Neural cell (in vitro differentiated cells): Measurements from ENCODE around the gene HGF. TPM values are rescaled to one million over a fixed set of nuclear protein-coding genes. Genes with fewer than 3 reads are reported as not detected.

ENCODE experiments used
- H2AFZ ChIP-seq: fragments of 200-600, 300-800 bp; sonication (generic), shearing (Covaris generic); 2 replicates; pipeline ENCODE4 v1.6.0; 2014; ENCODE audit warnings: low read depth, mild to moderate bottlenecking, antibody characterized with exemption, low read length, moderate library complexity
- H3F3A ChIP-seq: fragments of 200-600 bp; shearing (Covaris generic); 2 replicates; pipeline ENCODE4 v1.6.1; 2016; ENCODE audit warnings: mild to moderate bottlenecking, moderate library complexity, mixed read lengths, antibody characterized with exemption, low read length; ENCODE audit not compliant: insufficient read depth, poor library complexity, severe bottlenecking
- H3K27ac ChIP-seq: fragments of 200-600, 300-800 bp; sonication (generic), shearing (Covaris generic); 2 replicates; pipeline ENCODE4 v1.5.1; 2014; ENCODE audit warnings: mild to moderate bottlenecking, low read length, moderate library complexity
- H3K27me3 ChIP-seq: fragments of 300-800, 200-600 bp; sonication (generic), shearing (Covaris generic); 2 replicates; pipeline ENCODE4 v1.6.0; 2014; ENCODE audit warnings: mild to moderate bottlenecking, low read depth, low read length, moderate library complexity; ENCODE audit not compliant: insufficient read depth
- H3K36me3 ChIP-seq: fragments of 300-800, 200-600 bp; sonication (generic), shearing (Covaris generic); 2 replicates; pipeline ENCODE4 v1.5.1; 2014; ENCODE audit warnings: mild to moderate bottlenecking, antibody characterized with exemption, low read length, moderate library complexity; ENCODE audit not compliant: insufficient read depth
- H3K4me2 ChIP-seq: fragments of 300-800, 200-600 bp; sonication (generic), shearing (Covaris generic); 2 replicates; pipeline ENCODE4 v1.6.0; 2014; ENCODE audit warnings: mild to moderate bottlenecking, low read length
- H3K4me3 ChIP-seq: fragments of 300-800, 200-600 bp; sonication (generic), shearing (Covaris generic); 2 replicates; pipeline ENCODE4 v1.5.1; 2014; ENCODE audit warnings: mild to moderate bottlenecking, low read length, moderate library complexity
- H3K79me2 ChIP-seq: fragments of 200-600 bp; shearing (Covaris generic); replicated peaks from 2 replicates; pipeline ENCODE4 v1.6.0; 2014; ENCODE audit warnings: mild to moderate bottlenecking, low read length, moderate library complexity; ENCODE audit not compliant: insufficient read depth
- H3K9ac ChIP-seq: fragments of 300-800, 200-600 bp; sonication (generic), shearing (Covaris generic); 2 replicates; pipeline ENCODE4 v1.6.1; 2016; ENCODE audit warnings: mild to moderate bottlenecking, low read length, mixed read lengths
- H3K9me2 ChIP-seq: fragments of 200-600 bp; shearing (Covaris generic); 2 replicates; pipeline ENCODE4 v1.6.1; 2016; ENCODE audit warnings: mild to moderate bottlenecking, low read length, mixed read lengths; ENCODE audit not compliant: insufficient read depth
- H3K9me3 ChIP-seq: fragments of 200-600, 300-800 bp; sonication (generic), shearing (Covaris generic); 2 replicates; pipeline ENCODE4 v1.6.1; 2016; ENCODE audit warnings: mild to moderate bottlenecking, mixed run types, low read length, moderate library complexity, mixed read lengths
- H4K20me1 ChIP-seq: fragments of 200-600 bp; shearing (Covaris generic); 2 replicates; pipeline ENCODE4 v1.6.1; 2016; ENCODE audit warnings: mild to moderate bottlenecking, mixed run types; ENCODE audit not compliant: insufficient read depth
- CTCF ChIP-seq: fragments of 450-650 bp; IDR thresholded peaks from 2 replicates; pipeline ENCODE4 v1.5.1; 2014; ENCODE audit warnings: antibody characterized with exemption, mild to moderate bottlenecking, moderate library complexity; ENCODE audit not compliant: poor library complexity, severe bottlenecking
- EP300 ChIP-seq: fragments of 450-650 bp; conservative IDR thresholded peaks from 2 replicates; pipeline ENCODE4 v1.6.1; 2014; ENCODE audit warnings: antibody characterized with exemption, mild to moderate bottlenecking, moderate library complexity; ENCODE audit not compliant: poor library complexity, severe bottlenecking
- EZH2 ChIP-seq: fragments of 200-600, 300-800 bp; shearing (Covaris generic), sonication (generic); IDR thresholded peaks from 2 replicates; pipeline ENCODE4 v1.6.1; 2014; ENCODE audit warnings: antibody characterized with exemption, low read length, borderline replicate concordance, mild to moderate bottlenecking; ENCODE audit not compliant: insufficient read depth, poor library complexity, severe bottlenecking
- MXI1 ChIP-seq: fragments of 450-650 bp; conservative IDR thresholded peaks from 2 replicates; pipeline ENCODE4 v1.6.1; 2014; ENCODE audit warnings: antibody characterized with exemption, mild to moderate bottlenecking; ENCODE audit not compliant: poor library complexity, severe bottlenecking
- POLR2AphosphoS5 ChIP-seq: IDR thresholded peaks from 2 replicates; pipeline ENCODE4 v1.6.1; 2012
- RAD21 ChIP-seq: fragments of 450-650 bp; conservative IDR thresholded peaks from 2 replicates; pipeline ENCODE4 v1.6.1; 2014; ENCODE audit warnings: antibody characterized with exemption, mild to moderate bottlenecking, moderate library complexity
- SMC3 ChIP-seq: fragments of 450-650 bp; conservative IDR thresholded peaks from 2 replicates; pipeline ENCODE4 v1.6.1; 2014; ENCODE audit warnings: antibody characterized with exemption, mild to moderate bottlenecking, moderate library complexity; ENCODE audit not compliant: poor library complexity
- TAF1 ChIP-seq: IDR thresholded peaks from 2 replicates; pipeline ENCODE4 v1.6.1; 2012; ENCODE audit warnings: low read depth
- polyA plus RNA-seq: library from polyadenylated mRNA; depleted of rRNA; stranded (reverse); fragments of >200 nt; gene quantifications from 2 replicates; pipeline ENCODE4 v1.2.3, GENCODE V29; 2014
- TF ChIP-seq, protein P1 (sequence below): IDR thresholded peaks from 2 replicates; pipeline ENCODE4 v1.6.1; 2012; ENCODE audit warnings: borderline replicate concordance

HGF gene
- polyA plus RNA-seq, 1 donor from 2014 or later: not detected

DNA sequence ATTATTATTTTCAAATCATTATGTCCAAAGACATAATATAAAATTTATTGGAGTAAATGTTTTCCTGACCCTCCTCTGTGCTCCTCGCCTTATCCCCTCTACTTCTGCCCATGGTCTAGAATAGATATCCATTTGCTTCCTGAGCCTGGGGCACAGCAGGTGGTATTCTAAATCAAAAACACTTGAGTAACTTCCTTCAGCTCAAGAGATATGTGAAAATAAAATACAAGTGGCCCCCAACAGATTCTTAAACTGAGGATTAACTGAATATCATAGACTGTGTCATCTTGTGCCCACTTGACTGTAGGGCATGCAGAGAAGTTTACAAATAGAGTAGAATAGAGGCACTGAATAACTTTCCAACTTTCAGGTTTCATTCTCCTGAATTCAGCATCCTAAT is 59.1 kb downstream of the HGF start:
- Histone ChIP-seq H3K4me3 (no peak overlapping the region), H3K9me2 (no peaks in the 10 kb centered on the region), H2AFZ (no peak overlapping the region), H3K27ac (no peak overlapping the region), H4K20me1 (no peaks in the 10 kb centered on the region), H3K79me2 (no peaks in the 10 kb centered on the region), H3K4me2 (no peak overlapping the region), H3K36me3 (no peaks in the 10 kb centered on the region), H3K9me3 (no peaks in the 10 kb centered on the region), H3K27me3 (no peaks in the 10 kb centered on the region), H3F3A (no peaks in the 10 kb centered on the region), H3K9ac (no peak overlapping the region)
- TF ChIP-seq SMC3 (no peak), EP300 (no peak), CTCF (no peak), POLR2AphosphoS5 (no peak), TAF1 (no peak), RAD21 (no peak), EZH2 (no peak), MXI1 (no peak)
- TF ChIP-seq, protein P1, sequence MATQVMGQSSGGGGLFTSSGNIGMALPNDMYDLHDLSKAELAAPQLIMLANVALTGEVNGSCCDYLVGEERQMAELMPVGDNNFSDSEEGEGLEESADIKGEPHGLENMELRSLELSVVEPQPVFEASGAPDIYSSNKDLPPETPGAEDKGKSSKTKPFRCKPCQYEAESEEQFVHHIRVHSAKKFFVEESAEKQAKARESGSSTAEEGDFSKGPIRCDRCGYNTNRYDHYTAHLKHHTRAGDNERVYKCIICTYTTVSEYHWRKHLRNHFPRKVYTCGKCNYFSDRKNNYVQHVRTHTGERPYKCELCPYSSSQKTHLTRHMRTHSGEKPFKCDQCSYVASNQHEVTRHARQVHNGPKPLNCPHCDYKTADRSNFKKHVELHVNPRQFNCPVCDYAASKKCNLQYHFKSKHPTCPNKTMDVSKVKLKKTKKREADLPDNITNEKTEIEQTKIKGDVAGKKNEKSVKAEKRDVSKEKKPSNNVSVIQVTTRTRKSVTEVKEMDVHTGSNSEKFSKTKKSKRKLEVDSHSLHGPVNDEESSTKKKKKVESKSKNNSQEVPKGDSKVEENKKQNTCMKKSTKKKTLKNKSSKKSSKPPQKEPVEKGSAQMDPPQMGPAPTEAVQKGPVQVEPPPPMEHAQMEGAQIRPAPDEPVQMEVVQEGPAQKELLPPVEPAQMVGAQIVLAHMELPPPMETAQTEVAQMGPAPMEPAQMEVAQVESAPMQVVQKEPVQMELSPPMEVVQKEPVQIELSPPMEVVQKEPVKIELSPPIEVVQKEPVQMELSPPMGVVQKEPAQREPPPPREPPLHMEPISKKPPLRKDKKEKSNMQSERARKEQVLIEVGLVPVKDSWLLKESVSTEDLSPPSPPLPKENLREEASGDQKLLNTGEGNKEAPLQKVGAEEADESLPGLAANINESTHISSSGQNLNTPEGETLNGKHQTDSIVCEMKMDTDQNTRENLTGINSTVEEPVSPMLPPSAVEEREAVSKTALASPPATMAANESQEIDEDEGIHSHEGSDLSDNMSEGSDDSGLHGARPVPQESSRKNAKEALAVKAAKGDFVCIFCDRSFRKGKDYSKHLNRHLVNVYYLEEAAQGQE: no peak

- no peaks in the 10 kb centered on the region for H3K9me2 ChIP-seq
- H4K20me1 ChIP-seq: no peaks in the 10 kb centered on the region
- no peaks in the 10 kb centered on the region for H3F3A ChIP-seq
- no peaks in the 10 kb centered on the region for H3K79me2 ChIP-seq
- H3K36me3 ChIP-seq: no peaks in the 10 kb centered on the region
- H3K9me3 ChIP-seq: no peaks in the 10 kb centered on the region
- no peaks in the 10 kb centered on the region for H3K27me3 ChIP-seq
- no peak overlapping the region for H3K27ac ChIP-seq
- no peak overlapping the region for H3K4me2 ChIP-seq
- TF ChIP-seq, protein P1: no peak
- no peak for TF ChIP-seq CTCF
- no peak for TF ChIP-seq TAF1
- TF ChIP-seq MXI1: no peak
- TF ChIP-seq EP300: no peak
- TF ChIP-seq EZH2: no peak
- no peak for TF ChIP-seq RAD21
- TF ChIP-seq POLR2AphosphoS5: no peak
- H3K4me3 ChIP-seq: no peak overlapping the region
- H3K9ac ChIP-seq: no peak overlapping the region
- no peak overlapping the region for H2AFZ ChIP-seq
These were observed 60.0 kb downstream of the HGF start for GRCh38 chr7:81709836-81710235.
